HepG2 (cell line): Measurements from ENCODE around the gene INO80.

Source experiments
- CAMTA2 ChIP-seq: sonication (generic); formaldehyde crosslinking; IDR thresholded peaks from 2 replicates; pipeline ENCODE4 v1.4.0; 2020; ENCODE audit warnings: mild to moderate bottlenecking, missing genetic modification reagents, borderline replicate concordance
- ELF4 ChIP-seq: sonication (generic); formaldehyde crosslinking; IDR thresholded peaks from 2 replicates; pipeline ENCODE4 v1.5.0; 2020; ENCODE audit warnings: missing genetic modification reagents, mild to moderate bottlenecking, moderate library complexity, borderline replicate concordance
- KLF16 ChIP-seq, 2 experiments: sonication (generic) in 1 of 2; formaldehyde crosslinking in 1 of 2; IDR thresholded peaks; 2 replicates each; pipeline versions ENCODE4 v1.6.1 to v1.8.0; 2016 to 2023; ENCODE audit warnings: missing genetic modification reagents in 2 of 2, missing compliant biosample characterization in 1 of 2
- MTA3 ChIP-seq: sonication (generic); formaldehyde crosslinking; IDR thresholded peaks from 2 replicates; pipeline ENCODE4 v1.4.0; 2020; ENCODE audit warnings: missing genetic modification reagents
- POLR2A ChIP-seq, 2 experiments: IDR thresholded peaks; 2 replicates each; pipeline ENCODE4 v1.6.1; 2011; ENCODE audit warnings: low read depth in 2 of 2, low read length in 2 of 2, mild to moderate bottlenecking in 1 of 2, moderate library complexity in 1 of 2; ENCODE audit not compliant: insufficient read depth in 1 of 2
- RFX5 ChIP-seq: IDR thresholded peaks from 2 replicates; pipeline ENCODE4 v1.6.1; 2011; ENCODE audit warnings: low read depth, low read length, improper control_type of control experiment
- SRSF1 ChIP-seq: fragments of 200-400 bp; formaldehyde crosslinking; optimal IDR thresholded peaks from 2 replicates; pipeline ENCODE3; 2017; ENCODE audit warnings: mild to moderate bottlenecking, low read depth, low read length, moderate library complexity
- TAF1 ChIP-seq: sonication (generic); formaldehyde crosslinking; IDR thresholded peaks from 2 replicates; pipeline ENCODE4 v1.4.0; 2020; ENCODE audit warnings: missing genetic modification reagents
- ZNF232 ChIP-seq: sonication (generic); formaldehyde crosslinking; IDR thresholded peaks from 2 replicates; pipeline ENCODE4 v1.4.0; 2020; ENCODE audit warnings: missing genetic modification reagents, borderline replicate concordance
- ZNF333 ChIP-seq: sonication (generic); formaldehyde crosslinking; IDR thresholded peaks from 2 replicates; pipeline ENCODE4 v1.4.0; 2020; ENCODE audit warnings: mild to moderate bottlenecking, missing genetic modification reagents, borderline replicate concordance
- ZNF510 ChIP-seq: sonication (generic); formaldehyde crosslinking; IDR thresholded peaks from 2 replicates; pipeline ENCODE4 v1.4.0; 2020; ENCODE audit warnings: low read depth, mild to moderate bottlenecking, missing genetic modification reagents
- ZNF768 ChIP-seq: sonication (generic); formaldehyde crosslinking; IDR thresholded peaks from 2 replicates; pipeline ENCODE4 v1.4.0; 2020; ENCODE audit warnings: missing genetic modification reagents
- TF ChIP-seq, protein P1 (sequence below): sonication (generic); formaldehyde crosslinking; IDR thresholded peaks from 2 replicates; pipeline ENCODE4 v1.5.0; 2020; ENCODE audit warnings: mild to moderate bottlenecking, missing genetic modification reagents, moderate library complexity

DNA sequence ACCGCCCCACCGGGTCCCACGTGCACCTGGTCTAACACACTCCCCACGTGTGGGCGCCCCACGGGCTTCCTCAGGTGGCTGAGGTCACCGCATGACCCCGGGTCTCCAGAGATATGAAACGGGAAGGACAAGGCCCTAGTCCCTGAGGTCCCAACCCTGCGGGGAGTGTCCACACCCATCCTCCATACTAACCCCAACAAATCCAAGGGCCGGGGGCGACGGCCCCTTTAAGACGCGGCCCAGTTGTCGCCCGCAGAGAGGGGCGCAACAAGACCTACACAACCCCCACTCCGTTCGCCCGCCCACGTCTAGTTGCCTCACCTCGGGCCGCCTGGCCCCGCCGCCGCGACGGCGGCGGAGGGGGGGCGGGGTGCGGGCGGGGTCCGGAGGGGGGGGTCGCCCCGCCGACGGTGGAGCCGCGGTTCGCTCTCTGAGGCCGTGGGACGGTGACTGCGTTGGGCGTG, 396 bp downstream of the INO80 start:
- TF ChIP-seq SRSF1, result no peak
- no peak for TF ChIP-seq ZNF768 (CRISPR knock-in tag)
- TF ChIP-seq TAF1 (CRISPR knock-in tag), result no peak
- no peak for TF ChIP-seq KLF16 (CRISPR knock-in tag; IDR thresholded peaks at IDR 0.05)
- no peak for TF ChIP-seq ZNF510
- no peak for TF ChIP-seq CAMTA2 (CRISPR knock-in tag)
- no peak for TF ChIP-seq ZNF333 (CRISPR knock-in tag)
- no peak for TF ChIP-seq RFX5
- TF ChIP-seq POLR2A (IDR thresholded peaks at IDR 0.05; ENCODE audit: insufficient read depth in 1 of 2, low read depth in 2 of 2, low read length in 2 of 2), result 0 out of 4 replicates have a peak, but pooled peaks of 1 of the 2 experiments have one; percentile 6
- TF ChIP-seq ELF4, result no peak
- no peak for TF ChIP-seq MTA3 (CRISPR knock-in tag)
- TF ChIP-seq, protein P1, sequence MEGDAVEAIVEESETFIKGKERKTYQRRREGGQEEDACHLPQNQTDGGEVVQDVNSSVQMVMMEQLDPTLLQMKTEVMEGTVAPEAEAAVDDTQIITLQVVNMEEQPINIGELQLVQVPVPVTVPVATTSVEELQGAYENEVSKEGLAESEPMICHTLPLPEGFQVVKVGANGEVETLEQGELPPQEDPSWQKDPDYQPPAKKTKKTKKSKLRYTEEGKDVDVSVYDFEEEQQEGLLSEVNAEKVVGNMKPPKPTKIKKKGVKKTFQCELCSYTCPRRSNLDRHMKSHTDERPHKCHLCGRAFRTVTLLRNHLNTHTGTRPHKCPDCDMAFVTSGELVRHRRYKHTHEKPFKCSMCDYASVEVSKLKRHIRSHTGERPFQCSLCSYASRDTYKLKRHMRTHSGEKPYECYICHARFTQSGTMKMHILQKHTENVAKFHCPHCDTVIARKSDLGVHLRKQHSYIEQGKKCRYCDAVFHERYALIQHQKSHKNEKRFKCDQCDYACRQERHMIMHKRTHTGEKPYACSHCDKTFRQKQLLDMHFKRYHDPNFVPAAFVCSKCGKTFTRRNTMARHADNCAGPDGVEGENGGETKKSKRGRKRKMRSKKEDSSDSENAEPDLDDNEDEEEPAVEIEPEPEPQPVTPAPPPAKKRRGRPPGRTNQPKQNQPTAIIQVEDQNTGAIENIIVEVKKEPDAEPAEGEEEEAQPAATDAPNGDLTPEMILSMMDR (CRISPR knock-in tag), result no peak; the same call in 1 of the 2 replicates
- no peak for TF ChIP-seq ZNF232 (CRISPR knock-in tag)
